Measurements from ENCODE around the gene CUZD1.

The CUZD1 gene

GRCh38 chr10:122855745-122856144, 10.1 kb upstream of the CUZD1 start:
- no peak for DNase-seq (ENCODE audit: low read depth in 3 of 3)

- no peak for DNase-seq (ENCODE audit: low read depth in 3 of 3)
Observed at GRCh38 chr10:122854648-122855047, 9.0 kb upstream of the CUZD1 start.

- DNase-seq (ENCODE audit: low read depth in 3 of 3): no peak
Observed at GRCh38 chr10:122853665-122854313, 8.1 kb upstream of the CUZD1 start.

DNA sequence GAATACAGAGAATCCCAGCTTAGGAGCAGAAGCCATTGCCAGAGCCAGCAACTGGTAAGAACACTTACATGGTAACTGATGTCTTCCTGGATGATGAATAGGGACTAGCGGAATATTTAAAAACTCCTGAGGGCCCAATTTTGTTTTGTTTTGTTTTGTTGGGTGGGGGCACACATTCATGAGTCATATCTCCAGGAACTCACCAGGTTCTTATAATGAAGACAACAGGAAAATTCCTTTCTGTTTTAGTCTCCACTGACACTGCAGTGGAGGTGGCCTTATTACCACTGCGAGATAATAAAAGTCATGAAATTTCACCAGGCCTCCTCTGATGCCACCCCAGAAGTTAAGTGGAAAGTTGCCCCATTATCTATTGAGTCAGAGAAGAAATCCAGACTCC, 6.6 kb upstream of the CUZD1 start:
- no peak for DNase-seq (ENCODE audit: low read depth in 3 of 3)

DNA sequence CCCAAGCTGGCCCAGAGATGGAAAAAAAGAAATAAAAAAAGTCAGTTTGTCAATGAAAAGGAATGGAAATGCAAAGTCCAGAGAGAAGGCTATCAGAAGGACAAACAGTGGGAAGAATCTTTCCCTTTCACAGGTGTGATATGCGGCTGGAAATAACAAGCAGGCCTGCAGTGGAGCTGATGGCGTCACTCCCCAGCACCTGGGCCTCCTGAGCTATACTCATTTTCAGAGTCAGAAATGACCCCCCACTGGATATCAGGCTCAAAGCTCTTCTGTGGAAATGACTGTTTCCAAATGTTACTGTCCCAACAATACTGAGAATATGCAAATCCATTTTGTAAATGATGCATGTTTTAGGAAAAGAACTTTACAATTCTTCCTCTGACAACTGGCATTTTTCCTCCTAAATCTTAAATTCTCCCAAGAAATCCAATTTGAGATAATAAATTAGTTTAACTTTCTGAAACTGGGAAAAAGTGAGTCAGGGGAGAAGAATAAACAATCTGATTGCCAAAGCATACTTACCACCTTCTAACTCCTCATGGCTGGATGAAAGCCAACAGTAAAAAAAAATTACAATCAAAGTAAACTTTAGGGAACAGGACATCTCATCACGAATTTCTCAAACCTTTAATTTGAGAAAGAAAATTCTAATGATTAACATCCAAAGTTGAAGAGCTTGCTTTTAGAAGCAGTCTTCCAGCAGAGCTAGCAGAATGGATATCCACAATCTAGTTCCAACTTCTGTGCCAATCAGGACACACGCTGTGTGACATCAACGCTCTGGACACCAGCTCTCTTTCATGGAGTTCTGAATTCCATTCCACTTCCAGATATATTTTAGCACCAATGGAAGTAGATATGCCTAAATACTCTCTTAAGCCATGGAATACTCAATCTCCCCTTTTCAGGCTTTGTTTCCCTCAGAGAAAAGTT, 5.3 kb upstream of the CUZD1 start:
- DNase-seq (ENCODE audit: low read depth in 3 of 3): no peak

DNA sequence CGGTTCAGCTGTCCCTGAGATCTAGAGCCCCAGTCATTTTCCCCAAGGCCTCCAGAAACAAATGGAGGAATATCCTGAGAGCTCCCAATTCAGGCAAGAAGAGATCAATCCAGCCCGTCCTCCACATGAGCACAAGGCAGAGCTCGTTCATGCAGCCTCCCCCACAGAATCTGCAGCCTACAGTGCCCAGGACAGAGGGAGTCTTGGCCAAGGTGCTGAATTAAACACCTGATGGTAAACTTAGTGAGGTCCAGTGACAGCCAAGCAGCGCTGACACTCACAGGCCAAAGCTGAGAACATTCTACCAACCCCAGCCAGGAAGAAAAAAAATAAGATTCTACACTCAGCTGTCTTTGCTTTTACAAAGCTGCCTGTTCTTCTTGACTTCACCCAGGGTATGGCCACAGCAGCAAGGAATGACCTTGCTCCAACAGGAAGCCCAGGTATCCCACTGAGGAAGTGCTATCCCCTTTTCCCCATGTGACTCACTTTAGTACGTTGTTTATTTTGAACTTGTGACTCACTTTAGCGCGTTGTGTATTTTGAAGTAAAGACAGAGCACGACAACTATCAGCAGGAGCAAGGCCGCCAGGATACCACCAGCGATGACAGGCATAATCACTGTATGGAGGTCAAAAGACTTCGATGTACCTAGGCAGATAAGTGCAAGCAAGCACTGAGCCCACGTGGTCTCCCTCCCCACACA, 4.4 kb upstream of the CUZD1 start:
- no peak for DNase-seq (ENCODE audit: low read depth in 3 of 3)

DNA sequence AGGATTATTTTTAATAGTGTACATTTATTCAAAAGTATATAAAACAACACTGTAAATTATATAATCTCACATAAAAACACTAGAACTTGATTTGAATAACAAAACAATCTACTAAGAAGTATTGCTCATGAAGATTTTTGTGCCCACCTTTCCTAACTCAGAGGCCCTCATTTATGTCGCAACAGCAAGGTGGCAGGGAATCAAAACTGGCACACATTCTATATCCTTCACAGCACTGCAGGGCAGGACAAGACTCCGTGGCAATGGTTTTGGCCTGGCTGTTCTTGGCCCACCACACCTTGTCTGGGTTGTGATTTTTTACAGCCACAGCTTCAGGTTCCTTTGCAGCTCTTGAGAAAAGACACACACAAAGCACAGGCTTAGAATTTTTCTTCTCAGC, 3.4 kb upstream of the CUZD1 start:
- DNase-seq (ENCODE audit: low read depth in 3 of 3): no peak

DNA sequence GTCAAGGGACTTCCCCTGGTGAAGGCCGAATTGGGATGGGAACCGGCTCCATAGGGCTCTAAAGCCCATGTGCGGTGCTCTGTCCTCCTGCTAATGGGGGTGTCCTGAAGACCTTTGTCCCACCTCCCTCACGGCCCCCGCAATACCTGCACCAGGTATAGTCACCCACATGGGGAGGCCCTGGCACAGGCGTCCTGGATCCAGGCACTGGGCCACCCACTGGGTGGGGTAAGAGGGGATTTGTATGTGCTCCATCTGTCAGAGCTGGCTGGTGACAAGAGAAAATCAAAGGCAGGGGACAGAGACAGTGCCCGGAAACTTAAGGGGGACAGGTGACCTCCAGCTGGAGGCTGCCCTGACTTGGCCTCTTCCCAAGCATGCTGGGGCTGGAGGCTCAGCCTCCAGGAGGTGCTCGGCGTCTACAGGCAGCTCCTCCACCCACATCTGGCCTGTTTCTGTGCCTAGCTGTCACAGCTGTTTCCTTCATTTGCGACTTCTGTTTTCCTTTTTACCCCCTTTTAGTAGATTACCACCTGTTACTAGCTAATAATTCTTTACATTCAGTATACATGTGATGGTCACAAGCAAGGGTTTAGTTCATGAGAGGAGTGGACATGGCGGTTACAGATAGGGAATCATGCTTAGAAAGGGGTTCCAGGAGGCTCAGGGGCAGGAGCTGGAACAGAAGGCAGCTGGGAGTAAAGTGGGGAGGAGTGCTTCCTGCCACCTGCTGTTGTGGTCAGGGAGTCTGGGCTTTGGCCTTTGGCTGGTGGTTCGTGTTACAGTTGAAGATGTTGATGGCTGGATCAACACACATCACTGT, 2.3 kb upstream of the CUZD1 start:
- DNase-seq (ENCODE audit: low read depth in 3 of 3): no peak

DNA sequence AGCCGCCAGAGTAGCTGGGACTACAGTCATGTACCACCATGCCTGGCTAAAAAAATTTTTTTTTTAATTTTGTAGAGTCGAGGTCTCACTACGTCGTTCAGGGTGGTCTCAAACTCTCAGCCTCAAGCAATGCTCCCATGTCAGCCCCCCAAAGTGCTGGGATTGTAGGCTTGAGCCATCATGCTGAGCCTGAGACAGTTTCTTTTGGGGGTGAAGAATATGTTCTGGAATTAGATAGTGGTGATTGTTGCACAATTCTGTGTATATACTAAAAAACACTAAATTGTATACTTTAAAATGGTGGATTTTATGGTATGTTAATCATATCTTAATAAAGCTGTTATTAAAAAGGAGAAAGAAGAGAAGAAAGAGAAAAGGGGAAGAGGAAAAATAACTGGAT, 1.5 kb downstream of the CUZD1 start:
- no peak for DNase-seq (ENCODE audit: low read depth in 3 of 3)

GRCh38 chr10:122841569-122841968, 4.1 kb downstream of the CUZD1 start:
- DNase-seq (ENCODE audit: low read depth in 3 of 3): no peak

DNA sequence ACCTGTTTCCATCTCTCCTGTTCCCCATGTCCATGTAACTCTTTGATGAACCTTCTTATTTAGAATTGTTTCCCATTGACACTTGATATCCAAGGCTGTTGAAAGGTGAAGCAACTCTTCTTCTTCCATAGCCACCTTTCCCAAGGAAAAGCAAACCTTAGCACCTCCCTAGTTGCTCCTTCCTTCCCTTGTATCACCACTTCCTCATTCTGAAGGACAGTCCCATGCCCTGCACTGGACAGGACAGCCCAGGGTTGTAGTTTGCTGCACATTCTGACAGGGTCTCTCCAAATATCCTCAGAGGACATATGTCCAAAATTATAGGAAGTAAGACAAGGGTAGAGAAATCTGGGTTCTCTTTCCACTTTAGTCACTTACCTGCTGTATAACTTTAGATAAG, 6.2 kb downstream of the CUZD1 start:
- no peak for DNase-seq (ENCODE audit: low read depth in 3 of 3)

GRCh38 chr10:122838880-122839279, 6.8 kb downstream of the CUZD1 start:
- DNase-seq (ENCODE audit: low read depth in 3 of 3): no peak

GRCh38 chr10:122835908-122836307, 9.7 kb downstream of the CUZD1 start:
- no peak for DNase-seq (ENCODE audit: low read depth in 3 of 3)

GRCh38 chr10:122830965-122831353, 14.7 kb downstream of the CUZD1 start:
- no peak for DNase-seq (ENCODE audit: low read depth in 3 of 3)

- DNase-seq (ENCODE audit: low read depth in 3 of 3): no peak
Observed at GRCh38 chr10:122830273-122830964, 15.2 kb downstream of the CUZD1 start.

GRCh38 chr10:122829454-122829853, 16.2 kb downstream of the CUZD1 start:
- DNase-seq (ENCODE audit: low read depth in 3 of 3): no peak

GRCh38 chr10:122828716-122829255, 16.9 kb downstream of the CUZD1 start:
- DNase-seq (ENCODE audit: low read depth in 3 of 3): no peak

- DNase-seq (ENCODE audit: low read depth in 3 of 3): no peak
Observed at GRCh38 chr10:122827302-122827701, 18.4 kb downstream of the CUZD1 start.

DNA sequence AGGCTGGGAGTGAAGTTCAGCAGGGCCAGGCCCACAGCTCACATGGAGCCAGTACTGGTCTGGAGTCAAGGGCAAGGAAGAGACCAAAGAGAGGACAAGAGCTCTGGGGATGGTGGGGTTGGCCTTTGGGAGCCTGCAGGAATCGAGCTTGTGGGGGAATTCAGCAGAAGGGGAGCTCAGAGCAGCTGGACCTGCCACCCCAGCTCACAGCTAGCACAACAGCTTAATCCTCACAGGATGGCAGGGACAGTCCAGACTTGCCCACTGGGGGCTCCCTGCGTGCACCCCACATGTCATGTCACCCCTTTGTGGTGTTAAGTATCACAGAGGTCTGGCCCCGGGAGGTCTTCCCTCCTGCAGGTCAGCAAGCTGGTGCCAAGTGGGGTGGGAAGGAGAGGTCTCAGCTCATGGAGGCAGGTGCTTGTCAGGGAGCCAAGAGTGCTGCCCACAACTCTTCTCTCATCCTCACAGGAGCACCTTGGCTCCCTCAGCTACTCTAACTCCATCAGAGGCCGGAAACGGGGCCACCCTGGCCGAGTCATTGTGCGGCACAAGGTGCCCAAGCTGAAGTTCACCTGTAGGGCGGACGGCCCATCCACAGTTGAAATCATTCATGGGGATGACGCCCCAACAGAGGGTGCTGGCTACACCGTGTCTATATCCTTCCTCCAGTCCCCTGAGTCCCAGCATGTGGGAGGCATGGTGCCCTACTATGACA, 22.5 kb downstream of the CUZD1 start:
- DNase-seq (ENCODE audit: low read depth in 3 of 3): no peak

DNA sequence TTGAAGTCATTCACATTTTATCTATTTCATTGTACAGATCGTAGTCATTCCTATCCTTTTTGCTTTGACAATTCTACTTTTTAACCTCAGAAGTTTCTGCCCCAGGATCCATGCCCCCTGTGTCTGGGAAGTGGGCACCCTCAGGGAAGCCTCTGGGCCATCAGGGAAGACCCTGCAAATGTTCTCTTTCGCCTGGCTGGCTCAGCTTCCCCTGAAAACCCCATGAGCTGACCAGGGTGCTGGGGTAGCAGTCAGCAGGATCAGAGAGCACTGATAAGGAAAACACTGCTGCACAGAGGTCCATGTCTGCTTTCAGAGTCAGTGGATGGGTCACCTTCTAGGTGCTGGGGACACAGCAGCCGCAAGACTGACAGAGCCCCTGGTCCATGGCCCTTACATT, 23.8 kb downstream of the CUZD1 start:
- DNase-seq (ENCODE audit: low read depth in 3 of 3): no peak

Data from stimulated activated CD4-positive, alpha-beta T cell treated with anti-CD3 and anti-CD28 coated beads, TNF-alpha, amount 100 ng/mL, for 24 hours (primary cell).